H1 (cell line): ENCODE results near the gene GALNT18. TPM values are rescaled to one million over a fixed set of nuclear protein-coding genes. Genes with fewer than 3 reads are reported as not detected.

Experiments
- CBX8 ChIP-seq: fragments of 300-800, 300-1000 bp; sonication (generic); IDR thresholded peaks from 2 replicates; pipeline ENCODE4 v1.7.1; 2016; ENCODE audit warnings: low read depth, low read length, borderline replicate concordance
- NRF1 ChIP-seq: IDR thresholded peaks from 2 replicates; pipeline ENCODE4 v1.6.1; 2011; ENCODE audit warnings: mild to moderate bottlenecking, low read depth, low read length, improper control_type of control experiment
- RFX5 ChIP-seq: IDR thresholded peaks from 2 replicates; pipeline ENCODE4 v1.6.1; 2011; ENCODE audit warnings: low read depth, low read length, improper control_type of control experiment, borderline replicate concordance
- SP4 ChIP-seq: IDR thresholded peaks from 2 replicates; pipeline ENCODE4 v1.6.1; 2012; ENCODE audit warnings: low read length, inconsistent platforms
- polyA plus RNA-seq, 7 experiments: library from polyadenylated mRNA; depleted of rRNA in 3 of 7; stranded (reverse) in 5 of 7; unstranded in 2 of 7; fragments of >200 nt in 5 of 7; fragments of 200-250 nt in 2 of 7; gene quantifications; 1 replicate in 5 of 7; 2 replicates in 1 of 7; 4 replicates in 1 of 7; pipeline versions ENCODE4 v1.2.1 to v1.2.3, GENCODE V29; 2011 to 2013; ENCODE audit warnings: missing spikeins in 2 of 7, mixed read lengths in 2 of 7
- total RNA-seq: library from RNA; stranded (reverse); fragmentation: NEBNext Ultra II Directional; extraction: Animal tissue kit (Norgen Biotek cat#: 25700); gene quantifications from 2 replicates; pipeline ENCODE4 v1.2.1, GENCODE V29; 2021

Gene GALNT18
- total and polyA plus RNA-seq, 2 of the 8 experiments (the other 6 are each of a cell fraction or from before 2014, with no cell fraction given) = 6.0 to 9.4 TPM

DNA sequence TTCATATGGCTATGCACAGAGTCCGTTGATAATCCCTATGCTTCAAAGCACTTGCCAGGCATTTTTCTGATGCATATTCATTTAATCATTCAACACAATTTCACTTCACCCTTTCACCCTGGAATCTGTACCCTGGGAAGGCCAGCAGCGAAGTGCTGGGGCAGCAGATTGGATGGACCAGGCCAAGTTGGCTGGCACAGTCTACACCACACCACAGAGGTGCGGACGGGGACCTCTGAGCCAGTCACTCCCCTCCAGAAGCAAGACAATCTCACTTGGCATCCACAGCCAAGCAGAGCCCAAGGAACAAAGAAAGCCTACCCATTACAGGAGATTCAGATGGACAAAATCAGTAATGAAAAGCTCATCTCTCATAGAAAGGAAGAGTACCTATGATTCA, 130.2 kb downstream of the GALNT18 start (continued):
- no peak for TF ChIP-seq RFX5
- no peak for TF ChIP-seq NRF1
- TF ChIP-seq SP4 = no peak
- no peak for TF ChIP-seq CBX8
